Activated CD4-positive, alpha-beta T cell treated with anti-CD3 and anti-CD28 coated beads for 1 hour (primary cell): ENCODE measurements around the gene SRCAP.

Experiments used
- DNase-seq: peaks from one replicate; pipeline ENCODE4 v3.0.0-alpha.2; 2020

Gene SRCAP

DNA sequence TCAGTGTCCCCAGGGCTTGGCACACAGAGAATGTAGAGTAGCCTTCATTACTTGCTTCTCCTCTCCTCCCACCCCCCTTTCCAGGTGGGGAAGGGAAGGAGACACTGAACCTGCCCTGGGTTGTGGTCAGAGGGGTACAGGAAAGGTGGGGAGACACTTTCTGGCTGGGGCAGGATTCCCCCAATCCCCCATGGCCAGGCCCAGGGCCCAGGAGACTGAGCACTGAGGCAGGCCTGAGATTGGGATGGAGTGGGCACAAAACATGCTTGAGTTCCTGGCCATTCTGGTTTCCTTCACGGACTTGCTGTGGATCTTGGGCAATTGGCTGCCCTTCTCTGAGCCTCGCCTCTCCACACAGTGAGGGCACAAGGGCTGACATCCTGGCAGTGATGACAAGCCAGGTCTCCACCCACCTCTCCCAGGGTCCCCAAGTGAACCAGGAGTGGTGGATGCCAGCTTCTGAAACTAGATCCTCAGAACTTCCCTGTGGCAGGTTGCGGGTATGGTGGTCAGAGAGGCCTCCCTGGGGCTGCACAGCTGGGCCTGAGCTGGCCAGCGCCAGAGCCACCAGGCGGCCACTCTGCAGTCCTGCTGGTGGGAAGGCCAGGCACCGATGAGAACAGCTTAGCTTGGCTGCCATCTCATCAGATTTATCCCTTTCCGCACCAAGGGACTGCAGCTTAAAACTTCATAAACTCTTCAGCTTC is 78.8 kb downstream of the SRCAP start:
- no peak for DNase-seq

DNA sequence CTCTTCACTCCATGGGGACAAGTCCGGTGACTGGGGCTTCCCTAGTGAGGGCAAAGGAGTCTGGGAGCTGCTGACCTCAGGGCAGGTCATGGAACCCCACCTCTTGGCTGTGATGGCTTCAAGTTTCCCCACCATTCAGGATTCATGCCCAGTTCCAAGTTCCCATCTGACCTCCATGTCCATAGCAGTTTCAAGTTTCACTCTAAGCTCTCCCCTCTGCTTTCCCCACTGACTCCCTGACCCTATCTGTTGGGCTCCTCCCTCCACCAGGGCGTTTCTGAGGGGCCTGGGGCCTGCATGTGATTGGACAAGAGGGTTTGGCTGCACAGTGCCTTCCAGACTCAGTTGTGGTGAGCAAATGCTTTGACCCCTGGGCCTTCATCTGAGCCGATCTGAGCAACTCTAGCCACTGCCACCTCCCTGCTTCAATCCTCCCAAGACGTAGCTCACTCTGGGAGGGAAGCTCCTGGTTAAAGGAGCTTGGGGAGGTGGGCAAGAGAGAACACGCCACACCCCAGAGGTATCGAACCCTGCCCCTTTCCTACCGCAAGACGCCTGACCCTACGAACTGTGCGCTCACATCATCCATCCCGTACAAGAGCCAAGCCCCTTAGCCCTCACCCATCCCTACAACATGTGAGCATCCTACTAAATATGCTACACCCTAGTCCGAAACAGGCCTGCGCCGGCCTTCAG is 79.7 kb downstream of the SRCAP start:
- DNase-seq = no peak

DNA sequence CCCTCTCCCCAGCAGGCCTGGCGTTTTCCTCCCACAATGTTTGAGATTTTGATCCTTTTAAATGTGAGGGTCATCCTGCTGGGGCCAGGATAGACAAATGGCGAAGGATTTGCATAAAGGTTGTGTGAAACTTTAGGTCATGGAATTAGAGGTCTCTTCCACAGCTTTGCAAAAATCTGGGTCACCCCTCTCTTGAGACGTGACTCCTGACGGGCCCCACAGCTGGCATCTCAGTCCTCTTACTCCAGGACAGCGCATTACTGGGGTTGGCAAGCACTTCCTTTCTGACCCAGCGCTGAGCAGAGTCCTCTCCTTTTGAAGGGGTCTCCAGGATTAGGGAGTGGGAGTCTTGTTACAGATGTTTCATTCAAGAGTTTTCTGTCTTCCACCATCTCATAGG is 80.6 kb downstream of the SRCAP start:
- DNase-seq = no peak

DNA sequence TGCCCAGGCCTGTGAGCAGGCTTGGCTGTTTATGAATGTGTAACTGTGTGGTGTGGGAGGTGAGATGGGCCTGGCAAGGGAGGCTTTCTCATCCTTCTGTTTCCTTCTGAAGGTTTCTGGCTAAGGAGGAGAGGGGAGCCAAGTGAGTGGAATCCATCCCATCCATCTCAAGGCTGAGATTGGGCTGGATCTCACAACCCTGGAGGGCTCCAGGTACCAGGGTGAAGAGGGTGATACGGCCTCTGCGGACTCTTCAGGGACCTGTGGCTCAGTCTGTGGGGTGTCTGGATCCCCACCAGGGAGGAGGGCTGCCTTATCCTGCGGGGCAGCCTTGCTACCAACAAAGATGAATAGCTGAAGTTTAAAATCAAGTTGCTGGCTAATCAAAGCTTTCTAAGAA is 81.0 kb downstream of the SRCAP start:
- DNase-seq = no peak

DNA sequence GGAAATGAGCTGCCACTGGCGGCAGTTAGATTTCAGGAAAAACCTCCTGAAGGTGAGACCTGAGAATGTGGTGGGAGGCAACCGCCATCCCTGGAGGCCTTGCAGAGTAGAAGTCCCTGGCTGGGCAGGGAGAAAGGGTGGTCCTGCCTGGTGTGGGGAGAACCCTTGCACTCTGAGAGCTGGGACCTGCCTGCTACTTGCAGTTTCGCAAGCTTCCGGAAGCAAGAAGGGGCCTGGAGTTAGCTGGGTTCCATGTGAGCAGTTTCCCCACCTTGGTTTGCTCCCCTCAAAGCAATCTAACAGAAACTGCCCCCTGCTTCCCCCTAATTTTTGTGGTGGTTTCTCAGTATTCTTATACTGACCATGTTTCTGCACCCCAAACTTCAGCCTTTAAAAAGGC is 81.6 kb downstream of the SRCAP start:
- DNase-seq = no peak

DNA sequence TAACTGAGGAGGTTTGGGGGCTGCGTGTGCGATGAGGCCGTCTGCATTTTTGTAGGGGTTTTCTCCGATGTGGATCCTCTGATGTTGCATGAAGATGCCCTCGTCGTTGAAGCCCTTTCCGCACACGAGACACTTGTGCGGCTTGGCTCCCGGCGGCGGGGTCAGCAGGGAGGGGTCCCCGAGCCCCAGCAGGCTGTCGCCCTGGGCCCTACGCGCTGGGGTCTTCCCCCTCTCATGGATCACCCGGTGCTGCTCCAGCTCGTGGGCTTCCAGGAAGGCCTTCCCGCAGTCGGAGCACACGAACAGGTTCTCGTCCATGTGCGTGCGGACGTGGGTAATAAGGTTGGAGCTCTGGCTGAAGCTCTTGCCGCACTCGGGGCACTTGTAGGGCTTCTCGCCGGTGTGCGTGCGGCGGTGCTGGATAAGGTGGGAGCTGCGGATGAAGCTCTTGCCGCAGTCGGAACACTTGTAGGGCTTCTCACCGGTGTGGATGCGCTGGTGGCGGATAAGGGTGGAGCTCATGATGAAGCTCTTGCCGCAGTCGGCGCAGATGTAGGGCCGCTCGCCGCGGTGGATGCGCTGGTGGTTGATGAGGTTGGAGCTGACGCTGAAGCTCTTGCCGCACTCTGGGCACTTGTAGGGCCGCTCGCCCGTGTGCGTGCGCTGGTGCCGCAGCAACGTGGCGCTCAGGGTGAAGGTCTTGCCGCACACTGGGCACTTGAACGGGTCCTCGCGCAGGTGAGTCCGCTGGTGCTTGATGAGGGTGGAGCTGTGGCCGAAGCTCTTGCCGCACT is 83.7 kb downstream of the SRCAP start:
- no peak for DNase-seq

DNA sequence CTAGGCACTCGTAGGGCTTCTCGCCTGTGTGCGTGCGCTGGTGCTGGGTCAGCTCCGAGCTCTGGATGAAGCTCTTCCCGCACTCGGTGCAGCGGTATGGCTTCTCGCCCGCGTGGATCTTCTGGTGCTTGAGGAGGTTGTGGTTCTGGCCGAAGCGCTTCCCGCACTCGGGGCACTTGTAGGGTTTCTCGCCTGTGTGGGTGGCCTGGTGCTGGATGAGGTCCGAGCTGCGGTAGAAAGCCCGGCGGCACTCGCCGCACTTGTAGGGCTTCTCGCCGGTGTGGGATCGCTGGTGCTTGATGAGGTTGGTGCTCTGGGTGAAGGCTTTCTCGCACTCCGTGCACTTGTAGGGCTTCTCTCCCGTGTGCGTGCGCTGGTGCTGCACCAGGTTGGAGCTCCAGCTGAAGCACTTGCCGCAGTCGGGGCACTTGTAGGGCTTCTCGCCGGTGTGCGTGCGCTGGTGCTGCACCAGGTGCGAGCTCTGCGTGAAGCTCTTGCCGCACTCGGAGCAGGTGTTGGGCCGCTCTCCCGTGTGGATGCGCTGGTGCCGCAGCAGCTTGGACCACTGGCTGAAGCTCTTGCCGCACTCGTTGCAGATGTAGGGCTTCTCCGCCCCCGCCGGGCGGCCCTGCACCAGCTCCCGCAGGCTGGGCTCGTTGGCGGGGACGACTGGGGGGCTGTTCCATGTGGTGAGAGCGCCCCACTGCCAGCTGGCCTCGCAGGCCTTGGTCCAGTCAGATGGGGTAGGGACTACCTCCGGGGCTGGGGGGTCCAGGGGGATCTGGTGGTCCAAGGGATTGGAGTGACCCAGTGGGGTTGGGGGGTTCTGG is 84.5 kb downstream of the SRCAP start:
- no peak for DNase-seq

DNA sequence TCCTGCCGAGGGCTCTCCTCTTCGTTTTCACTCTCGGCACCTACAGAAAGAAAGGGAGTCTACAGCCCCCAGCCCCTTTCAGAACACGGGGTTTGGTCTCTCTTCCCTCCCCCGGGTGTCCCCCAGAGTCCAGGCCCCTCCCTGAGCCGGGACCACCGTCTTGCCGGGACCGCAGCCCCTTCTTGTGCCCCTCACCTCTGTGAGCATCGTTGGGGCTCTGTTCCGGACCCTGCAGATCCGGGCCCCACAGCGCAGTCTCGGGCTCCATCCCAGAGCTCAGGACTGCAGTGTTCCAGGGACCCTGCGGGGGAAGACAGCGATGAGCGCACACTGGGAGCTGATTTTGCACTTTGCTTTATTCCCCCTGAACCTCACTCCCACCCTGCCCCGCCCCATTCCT is 85.2 kb downstream of the SRCAP start:
- no peak for DNase-seq

DNA sequence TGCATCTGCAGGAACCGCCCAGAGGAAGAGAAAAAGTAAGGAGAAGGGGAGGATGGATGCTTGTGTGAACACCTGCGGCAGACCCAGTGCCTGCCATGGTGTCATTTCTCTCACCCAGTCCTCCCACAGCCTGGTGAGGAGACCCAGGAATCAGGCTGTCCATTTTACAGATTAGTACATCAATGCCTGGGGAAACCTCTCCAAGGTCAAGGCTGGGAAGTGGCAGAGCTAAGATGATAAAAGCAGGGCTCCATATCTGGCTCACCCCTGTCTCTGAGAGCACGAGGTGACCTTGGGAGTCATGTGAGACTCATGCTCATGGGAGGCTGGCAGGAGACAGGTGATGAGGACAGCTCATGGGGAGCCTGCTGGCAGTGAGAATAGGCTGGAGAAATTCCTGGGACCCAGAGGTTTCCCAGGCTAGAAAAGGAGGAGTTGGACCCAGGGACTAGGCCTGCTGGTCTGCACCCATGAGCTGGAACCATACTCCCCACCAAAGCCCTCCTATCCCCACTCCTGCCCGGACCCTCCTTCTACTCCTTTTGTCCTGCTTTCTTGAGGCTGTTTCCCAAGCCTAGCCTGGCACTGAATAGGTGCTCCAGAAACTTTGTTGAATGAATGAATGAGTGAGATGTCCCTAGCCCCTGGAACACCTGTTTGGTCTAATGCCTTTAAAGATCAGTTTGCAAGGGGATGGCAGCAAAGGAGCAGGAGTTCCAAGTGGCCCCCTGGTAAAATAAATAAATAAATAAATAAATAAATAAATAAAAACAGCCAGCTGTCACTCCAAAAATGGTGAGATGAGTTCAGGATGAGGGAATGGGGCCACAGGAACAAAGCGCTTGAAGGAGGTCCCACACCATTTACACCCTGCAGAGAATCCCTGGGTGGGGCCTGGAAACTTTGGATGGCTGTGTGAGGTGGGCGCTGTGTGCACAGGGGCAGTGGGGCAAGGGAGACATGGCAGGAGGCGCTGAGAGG is 86.4 kb downstream of the SRCAP start:
- no peak for DNase-seq

DNA sequence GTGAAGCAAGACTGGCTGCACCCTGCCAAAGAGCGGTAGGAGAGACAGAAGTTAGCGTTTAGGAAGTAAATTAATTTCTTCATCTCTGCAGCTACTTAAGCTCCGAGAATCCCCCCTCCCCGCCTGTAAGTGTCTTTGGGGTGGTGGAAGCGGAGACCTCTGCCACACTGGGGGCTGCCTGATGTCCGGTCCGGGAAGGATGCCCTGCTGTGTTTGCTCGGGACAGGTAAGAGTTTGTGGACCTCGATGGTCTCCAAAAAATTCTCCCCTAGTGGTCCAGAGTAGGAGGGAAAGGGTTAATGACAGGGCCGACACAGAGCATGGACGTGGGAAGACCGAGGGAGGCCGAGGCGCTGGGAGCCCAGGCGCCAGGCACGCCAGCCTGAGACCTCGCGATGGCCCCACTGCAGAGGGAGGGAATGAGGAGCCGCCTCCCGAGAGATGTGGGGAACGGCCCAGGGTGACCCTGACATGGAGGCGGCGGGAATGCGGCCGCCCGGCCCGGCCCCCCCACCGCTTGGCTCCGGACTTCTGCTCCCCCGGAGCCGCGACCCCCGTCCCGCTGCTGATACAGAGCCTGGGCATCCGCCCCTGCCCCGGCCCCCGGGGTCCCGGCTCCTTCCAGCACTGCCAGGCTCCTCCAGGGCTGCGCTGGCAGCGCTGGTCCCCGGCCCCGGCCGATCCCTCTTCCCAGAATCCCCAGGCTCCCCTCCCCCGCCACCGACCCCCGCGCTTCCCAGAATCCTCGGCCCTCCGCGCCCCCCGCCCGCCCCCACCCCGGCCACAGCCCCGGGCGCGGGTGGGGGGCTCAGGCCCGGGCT is 87.4 kb downstream of the SRCAP start:
- no peak for DNase-seq

DNA sequence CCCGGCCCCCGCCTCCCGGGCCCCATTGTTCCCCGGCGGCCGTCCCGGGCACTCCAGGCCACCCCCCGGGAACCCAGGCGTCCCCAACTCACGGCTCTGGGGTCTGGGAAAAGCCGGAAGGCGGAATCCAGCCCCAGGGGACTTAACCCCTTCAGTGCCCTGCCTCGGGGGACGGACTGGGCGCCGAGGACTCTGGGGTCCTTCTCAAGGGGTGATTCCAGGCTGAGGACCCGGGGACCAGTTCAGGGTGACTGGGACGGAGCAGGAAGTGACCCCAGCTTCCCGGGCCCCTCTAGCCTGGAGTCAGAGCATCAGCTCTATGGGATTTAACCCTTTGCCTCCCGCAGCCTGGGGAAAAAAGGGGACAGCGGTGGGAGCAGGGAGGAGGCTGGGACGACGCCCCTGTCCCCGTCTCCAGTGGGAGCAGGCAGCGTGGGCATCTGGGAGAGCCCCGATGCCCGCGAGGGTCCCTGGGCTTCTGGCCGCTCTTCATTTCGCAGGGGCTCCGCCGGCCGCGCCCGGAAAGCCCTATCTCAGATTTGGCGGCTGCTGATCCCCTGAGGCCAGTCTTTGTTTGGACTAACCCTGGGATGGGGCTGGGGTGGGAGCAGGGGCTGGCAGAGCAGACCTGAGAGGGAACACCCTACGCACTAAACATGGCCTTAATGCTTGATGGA is 88.1 kb downstream of the SRCAP start, which contains the start of gene ZNF629:
Gene ZNF629 (minus strand): TSS at position 270 of the 677 bp plus-strand sequence. CDS start 2,723 bp downstream, outside the sequence.
- no peak for DNase-seq

DNA sequence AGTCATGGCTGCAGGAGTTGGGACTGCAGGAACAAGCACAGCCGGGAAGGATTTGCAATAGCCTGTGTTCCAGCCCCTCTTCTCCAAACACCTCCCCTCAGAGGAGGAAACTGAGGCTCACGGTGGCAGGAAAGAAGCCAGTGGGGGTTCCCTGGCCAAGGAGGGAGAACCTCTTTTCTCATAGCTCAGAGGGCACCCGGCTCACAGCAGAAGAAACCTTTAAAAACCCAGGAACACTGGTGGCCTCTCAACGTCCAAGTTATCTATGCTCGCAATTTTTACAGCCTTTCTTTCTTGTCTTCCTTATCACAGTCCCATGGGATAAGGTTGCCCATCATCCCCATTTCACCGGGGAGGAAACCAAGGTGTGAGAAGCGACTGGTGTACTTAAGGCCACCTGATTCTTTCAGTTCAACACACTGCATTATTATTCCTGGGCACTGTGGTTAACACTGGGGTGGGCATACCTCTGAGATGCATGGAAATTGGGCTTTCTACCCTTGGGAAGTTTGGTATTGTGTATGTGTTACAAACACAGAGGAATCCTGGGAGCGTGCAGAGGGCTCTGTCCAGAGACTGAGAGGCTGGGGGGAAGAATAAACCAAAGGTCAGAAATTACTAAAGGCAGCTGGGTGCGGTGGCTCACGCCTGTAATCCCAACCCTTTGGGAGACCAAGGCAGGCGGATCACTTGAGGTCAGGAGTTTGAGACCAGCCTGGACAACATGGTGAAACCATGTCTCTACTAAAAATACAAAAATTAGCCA is 88.8 kb downstream of the SRCAP start:
- DNase-seq = no peak
